NCI-H345 (cell line): ENCODE measurements around the gene LRP11.
"Not testable (repeated sequence)": the region's sequence is repeated elsewhere in the genome, so short reads cannot be mapped to it uniquely, and the experiment has no call there.

Source experiments
- DNase-seq: peaks from one replicate; lab custom pipeline; 2025; lab: John Stamatoyannopoulos, UW

The LRP11 gene

DNA sequence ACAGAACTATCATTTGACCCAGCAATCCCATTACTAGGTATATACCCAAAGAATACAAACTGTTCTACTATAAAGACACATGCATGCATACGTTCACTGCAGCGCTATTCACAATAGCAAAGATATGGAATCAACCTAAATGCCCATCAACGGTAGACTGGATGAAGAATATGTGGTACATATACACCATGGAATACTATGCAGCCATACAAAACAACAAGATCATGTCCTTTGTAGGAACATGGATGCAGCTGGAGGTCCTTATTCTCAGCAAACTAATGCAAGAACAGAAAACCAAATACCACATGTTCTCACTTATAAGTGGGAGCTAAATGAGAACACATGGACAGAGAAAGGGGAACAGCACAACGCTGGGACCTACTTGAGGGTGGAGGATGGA lies 15.8 kb downstream of the LRP11 start:
- DNase-seq: not testable (repeated sequence)

DNA sequence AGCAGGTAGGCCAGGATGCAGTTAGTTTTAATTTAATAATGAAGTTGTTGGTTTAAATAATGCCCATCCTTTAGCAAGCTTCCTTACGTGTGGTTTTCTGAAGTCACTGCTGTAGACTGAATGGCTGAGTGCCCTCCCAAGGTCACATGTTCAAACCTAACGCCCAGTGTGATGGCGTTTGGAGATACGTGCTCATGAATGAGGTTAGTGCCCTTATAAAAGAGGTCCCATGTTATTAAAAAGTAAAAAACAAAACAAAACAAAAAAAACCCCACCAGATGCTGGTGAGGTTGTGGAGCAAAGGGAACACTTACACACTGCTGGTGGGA lies 16.3 kb downstream of the LRP11 start:
- DNase-seq: no peak

- DNase-seq: peak; percentile 60
Measured at GRCh38 chr6:149846321-149846720, 17.8 kb downstream of the LRP11 start.

DNA sequence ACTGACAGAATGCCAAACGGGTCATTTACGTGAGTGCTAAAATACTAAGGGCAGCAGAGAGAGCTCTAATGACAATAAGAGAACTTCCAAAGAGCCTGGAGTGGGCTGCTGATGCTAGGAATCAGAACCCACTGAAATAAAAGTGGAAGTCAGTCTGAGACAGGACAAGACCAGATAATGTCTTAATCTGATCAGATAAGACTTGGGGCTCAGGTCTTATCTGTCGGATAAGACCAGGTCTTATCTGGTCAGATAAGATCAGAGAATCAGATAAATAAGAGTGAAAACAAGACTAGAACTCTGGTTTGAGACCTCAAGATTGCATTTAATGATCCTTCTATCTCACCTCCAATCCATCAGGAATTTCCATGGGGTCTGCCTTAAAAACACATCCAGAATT lies 18.6 kb downstream of the LRP11 start:
- DNase-seq: no peak

- DNase-seq: no peak
Measured at GRCh38 chr6:149844480-149844879, 19.7 kb downstream of the LRP11 start.

GRCh38 chr6:149844036-149844435 lies 20.1 kb downstream of the LRP11 start:
- DNase-seq: not testable (repeated sequence)

DNA sequence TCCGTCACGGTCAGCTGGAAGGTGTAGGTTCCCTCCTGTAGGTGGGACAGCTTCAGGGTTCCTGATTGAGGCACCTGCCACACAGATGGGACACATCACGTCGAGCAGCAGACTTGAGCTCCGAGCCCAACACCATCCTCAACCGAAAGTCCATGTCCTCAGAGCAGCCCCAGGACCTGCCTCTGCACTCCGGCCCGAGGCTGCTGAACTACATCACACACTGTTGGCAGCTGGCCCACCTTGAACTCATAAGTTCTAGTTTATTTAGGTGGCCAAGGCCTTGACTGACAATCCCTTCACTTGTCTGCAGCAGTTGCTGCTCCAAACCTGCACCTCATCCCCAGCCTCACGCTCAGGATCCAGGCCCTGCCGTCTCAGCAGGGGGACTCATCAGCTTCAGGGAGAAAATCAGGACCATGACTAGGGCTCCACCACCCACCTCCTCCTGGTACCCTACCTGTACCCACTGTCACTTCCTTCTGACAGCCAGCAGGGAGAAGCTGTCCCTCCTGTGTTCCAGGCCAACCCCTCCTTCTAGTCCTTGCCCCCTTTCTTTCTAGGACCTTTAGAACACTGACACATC lies 21.0 kb downstream of the LRP11 start:
- peak; percentile 44 for DNase-seq

GRCh38 chr6:149842331-149842730 lies 21.8 kb downstream of the LRP11 start:
- DNase-seq: peak; percentile 59

- DNase-seq: peak; percentile 90
Measured at GRCh38 chr6:149840345-149841075, 23.6 kb downstream of the LRP11 start.

DNA sequence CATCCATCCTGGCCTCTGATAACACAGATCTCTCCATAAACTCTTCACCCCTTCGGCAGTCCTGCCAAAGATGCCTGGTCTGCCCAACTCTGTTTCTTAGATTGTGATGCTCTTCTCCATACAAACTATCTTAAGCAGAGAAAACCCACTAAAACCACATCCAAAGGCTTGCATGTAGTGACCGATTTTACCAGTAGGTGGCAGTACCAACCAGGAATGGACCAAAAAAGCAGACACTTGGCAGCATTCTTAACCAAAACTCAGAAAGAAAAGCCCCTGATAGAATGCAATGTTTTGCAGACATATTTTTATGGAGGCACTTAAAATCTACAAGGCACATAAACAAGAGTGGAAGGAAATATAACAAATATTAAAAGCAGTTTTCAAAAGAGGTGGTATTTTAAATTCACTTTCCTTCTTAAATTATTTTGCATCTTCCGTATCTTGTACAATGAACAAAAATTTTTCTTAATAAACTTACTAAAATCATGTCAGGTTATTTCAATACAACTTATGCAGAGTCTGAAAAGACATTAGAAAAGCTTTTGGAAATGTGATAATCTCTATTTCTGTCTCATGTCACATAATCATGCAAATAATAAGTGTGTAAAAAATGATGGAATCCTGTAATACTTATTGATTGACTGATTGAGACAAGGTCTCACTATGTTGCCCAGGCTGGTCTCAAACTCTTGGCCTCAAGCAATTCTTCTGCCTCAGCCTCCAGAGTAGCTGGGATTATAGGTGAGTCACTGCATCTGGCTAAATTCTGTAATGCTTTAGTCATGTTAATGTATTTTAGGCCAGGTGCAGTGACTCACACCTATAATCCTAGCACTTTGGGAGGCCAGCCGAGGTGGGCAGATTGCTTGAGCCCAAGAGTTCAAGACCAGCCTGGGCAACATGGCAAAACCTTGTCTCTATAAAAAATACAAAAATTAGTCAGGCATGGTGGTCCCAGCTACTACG lies 29.4 kb downstream of the LRP11 start:
- DNase-seq: peak; percentile 56

- DNase-seq: no peak
Measured at GRCh38 chr6:149833651-149834050, 30.5 kb downstream of the LRP11 start.

DNA sequence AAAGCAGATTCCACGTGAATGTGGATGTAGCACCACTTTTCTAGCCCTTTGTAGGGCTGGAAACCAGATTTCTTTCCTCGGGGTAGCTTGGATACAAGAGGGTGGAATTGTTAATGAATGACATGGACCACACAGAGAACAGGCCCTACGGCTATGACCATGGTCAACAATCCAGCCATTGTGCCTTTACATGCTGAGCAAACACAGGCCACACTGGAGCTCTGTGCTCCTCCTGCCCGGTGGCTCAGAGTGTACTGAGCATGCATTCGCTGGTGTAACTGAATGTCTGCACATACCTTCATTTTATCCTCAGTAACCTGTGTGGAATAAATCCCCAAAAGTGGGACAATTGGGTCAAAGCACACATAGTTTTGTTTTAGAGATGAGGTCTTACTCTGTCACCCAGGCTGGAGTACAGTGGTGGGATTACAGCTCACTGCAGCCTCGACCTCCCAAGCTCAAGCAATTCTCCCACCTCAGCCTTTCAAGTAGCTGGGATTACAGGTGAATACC lies 32.8 kb downstream of the LRP11 start:
- no peak for DNase-seq

- no peak for DNase-seq
Measured at GRCh38 chr6:149830731-149831307, 33.3 kb downstream of the LRP11 start.

DNA sequence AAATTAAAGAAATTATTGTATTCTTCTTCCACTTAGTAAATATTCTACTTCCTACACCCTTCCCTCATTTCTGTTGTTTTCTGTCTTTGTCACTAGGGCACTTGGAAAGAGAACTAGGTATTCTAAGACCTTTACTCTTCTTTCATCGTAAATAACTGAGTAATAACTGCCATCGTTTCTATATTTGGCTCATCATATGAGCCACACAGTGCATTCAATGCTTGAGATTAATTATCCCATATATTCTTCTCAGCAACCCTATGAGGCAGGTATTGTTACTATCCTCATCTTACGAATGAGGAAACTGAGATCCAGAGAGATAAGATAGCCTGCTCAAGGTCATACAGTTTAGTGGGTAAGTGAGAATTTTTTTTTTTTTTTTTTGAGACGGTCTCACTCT lies 38.9 kb downstream of the LRP11 start:
- no peak for DNase-seq

- DNase-seq: no peak
Measured at GRCh38 chr6:149823013-149823412, 41.1 kb downstream of the LRP11 start.

DNA sequence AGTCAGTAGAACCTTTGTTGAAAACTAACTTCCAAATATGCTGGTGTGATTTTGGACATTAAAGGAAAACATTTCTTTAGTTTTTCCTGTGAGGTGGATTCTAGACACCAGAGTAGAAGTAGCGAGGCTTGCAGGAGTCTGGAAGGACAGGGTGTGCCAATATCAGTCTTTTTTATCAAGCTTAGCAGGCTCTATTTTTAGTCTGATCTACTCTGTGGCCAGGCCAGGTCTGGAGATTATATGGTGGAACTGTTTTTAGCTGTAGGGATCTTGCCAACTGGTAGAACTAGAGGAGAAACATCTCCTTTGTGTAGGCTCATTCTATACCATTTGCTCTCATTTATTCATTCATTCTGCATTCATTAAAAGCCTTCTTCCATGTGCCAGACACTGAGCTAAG lies 42.7 kb downstream of the LRP11 start:
- no peak for DNase-seq

DNA sequence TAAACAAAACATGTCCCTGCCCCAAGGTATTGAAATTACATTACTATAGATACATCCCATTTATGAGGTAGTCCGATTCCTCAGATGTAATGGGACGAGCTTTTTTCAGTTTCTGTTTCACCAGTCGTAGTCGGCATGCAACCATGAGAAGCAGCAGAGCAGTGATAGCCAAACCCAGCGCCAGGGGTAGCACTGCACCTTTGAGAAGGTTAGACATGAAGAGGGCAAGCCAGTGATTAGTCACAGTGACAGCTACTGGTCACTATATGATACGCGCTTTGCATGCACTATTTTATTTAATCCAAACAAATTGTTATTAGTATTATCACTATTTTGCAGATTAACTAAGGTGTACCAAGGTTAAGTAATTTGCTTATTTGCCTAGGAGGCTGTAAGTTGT lies 43.7 kb downstream of the LRP11 start:
- no peak for DNase-seq

DNA sequence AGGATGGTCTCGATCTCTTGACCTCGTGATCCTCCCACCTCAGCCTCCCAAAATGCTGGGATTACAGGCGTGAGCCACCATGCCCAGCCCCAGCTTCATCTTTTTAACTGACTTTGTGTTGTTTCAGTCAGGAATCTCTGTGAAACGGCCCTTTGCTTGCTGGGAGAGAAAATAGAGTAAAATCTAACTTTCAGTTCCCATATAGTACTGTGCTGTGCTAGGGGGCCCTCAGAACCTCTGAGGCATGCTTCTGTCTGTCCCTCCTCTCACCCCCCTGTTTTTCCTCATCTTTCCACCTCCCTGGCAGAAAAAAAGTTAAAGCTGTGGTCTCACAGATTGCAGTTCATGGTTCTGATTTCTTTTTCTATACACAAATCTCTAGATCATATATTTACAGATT lies 48.4 kb downstream of the LRP11 start:
- DNase-seq: no peak

GRCh38 chr6:149813351-149813750 lies 50.8 kb downstream of the LRP11 start:
- DNase-seq: no peak

- no peak for DNase-seq
Measured at GRCh38 chr6:149809798-149810197, 54.4 kb downstream of the LRP11 start.

DNA sequence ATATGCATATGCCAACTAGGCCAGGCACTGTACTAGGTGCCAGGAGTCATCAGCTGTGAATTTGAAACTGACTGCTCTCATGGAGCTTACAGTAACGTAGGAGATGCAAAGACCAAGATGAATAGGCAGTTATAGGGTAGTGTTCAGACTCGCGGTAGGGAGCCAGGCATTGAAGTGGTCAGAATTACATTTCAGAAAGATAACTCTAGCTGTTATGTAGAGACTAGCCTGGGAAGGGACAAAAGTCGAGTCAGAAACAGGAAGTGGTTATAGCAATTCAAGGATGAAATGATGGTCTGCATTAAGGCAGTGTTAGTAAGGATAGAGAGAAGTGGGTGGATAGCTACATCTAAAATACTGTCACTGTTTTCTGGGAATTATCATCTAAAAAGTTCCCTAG lies 58.0 kb downstream of the LRP11 start:
- no peak for DNase-seq

GRCh38 chr6:149783551-149783950 lies 80.6 kb downstream of the LRP11 start:
- DNase-seq: no peak
